HepG2 (cell line): Measurements from ENCODE around the gene ATP2B3. TPM values are rescaled to one million over a fixed set of nuclear protein-coding genes. Genes with fewer than 3 reads are reported as not detected.

Experiments used
- ADNP ChIP-seq: sonication (generic); formaldehyde crosslinking; IDR thresholded peaks from 2 replicates; pipeline ENCODE4 v1.4.0; 2020; ENCODE audit warnings: missing genetic modification reagents
- CHD2 ChIP-seq: IDR thresholded peaks from 2 replicates; pipeline ENCODE4 v1.6.1; 2011; ENCODE audit warnings: low read depth, low read length, improper control_type of control experiment
- FOXM1 ChIP-seq: sonication (generic); formaldehyde crosslinking; IDR thresholded peaks from 2 replicates; pipeline ENCODE4 v1.5.0; 2020; ENCODE audit warnings: missing genetic modification reagents
- IRX3 ChIP-seq: sonication (generic); formaldehyde crosslinking; IDR thresholded peaks from 2 replicates; pipeline ENCODE4 v1.8.1; 2023; ENCODE audit warnings: mild to moderate bottlenecking, low read depth, missing genetic modification reagents, borderline replicate concordance
- KDM5B ChIP-seq: sonication (generic); formaldehyde crosslinking; IDR thresholded peaks from 2 replicates; pipeline ENCODE4 v1.4.0; 2020; ENCODE audit warnings: missing genetic modification reagents, mild to moderate bottlenecking, borderline replicate concordance
- MED1 ChIP-seq: sonication (generic); formaldehyde crosslinking; IDR thresholded peaks from 2 replicates; pipeline ENCODE4 v1.4.0; 2020; ENCODE audit warnings: missing genetic modification reagents
- NPAS2 ChIP-seq: sonication (generic); formaldehyde crosslinking; IDR thresholded peaks from 2 replicates; pipeline ENCODE4 v1.8.0; 2022; ENCODE audit warnings: mild to moderate bottlenecking, missing genetic modification reagents, borderline replicate concordance
- NR3C1 ChIP-seq: sonication (generic); formaldehyde crosslinking; IDR thresholded peaks from 2 replicates; pipeline ENCODE4 v1.4.0; 2020; ENCODE audit warnings: missing genetic modification reagents
- ONECUT2 ChIP-seq: sonication (generic); formaldehyde crosslinking; IDR thresholded peaks from 2 replicates; pipeline ENCODE4 v1.4.0; 2020; ENCODE audit warnings: missing genetic modification reagents
- SMAD3 ChIP-seq: sonication (generic); formaldehyde crosslinking; IDR thresholded peaks from 2 replicates; pipeline ENCODE4 v1.4.0; 2020; ENCODE audit warnings: missing genetic modification reagents
- ZNF326 ChIP-seq: sonication (generic); formaldehyde crosslinking; IDR thresholded peaks from 2 replicates; pipeline ENCODE4 v1.4.0; 2020; ENCODE audit warnings: missing genetic modification reagents, borderline replicate concordance
- ZNF331 ChIP-seq: sonication (generic); formaldehyde crosslinking; IDR thresholded peaks from 2 replicates; pipeline ENCODE4 v1.4.0; 2020; ENCODE audit warnings: missing genetic modification reagents
- ZNF547 ChIP-seq: sonication (generic); formaldehyde crosslinking; IDR thresholded peaks from 2 replicates; pipeline ENCODE4 v1.5.1; 2020; ENCODE audit warnings: mild to moderate bottlenecking, missing genetic modification reagents
- polyA plus RNA-seq, 8 experiments: library from polyadenylated mRNA; depleted of rRNA in 3 of 8; stranded (reverse) in 7 of 8; unstranded in 1 of 8; fragments of >200 nt; fragmentation: Illumina TruSeq in 4 of 8; extraction: Trizol in 4 of 8; gene quantifications; 2 replicates each; pipeline versions ENCODE4 v1.2.1 to v1.2.3, GENCODE V29; 2011 to 2016; ENCODE audit warnings: low read depth in 4 of 8, missing spikeins in 1 of 8, mixed read lengths in 1 of 8; ENCODE audit not compliant: insufficient read depth in 1 of 8
- total RNA-seq, 5 experiments: library from RNA; depleted of rRNA; stranded (reverse); fragments of >200 nt; fragmentation: Illumina TruSeq; extraction: Trizol; gene quantifications; 2 replicates each; pipeline ENCODE4 v1.2.3, GENCODE V29; 2016; ENCODE audit warnings: low read depth in 1 of 5
- TF ChIP-seq, protein P1 (sequence below): sonication (generic); formaldehyde crosslinking; IDR thresholded peaks from 2 replicates; pipeline ENCODE4; 2020; ENCODE audit warnings: missing genetic modification reagents, mild to moderate bottlenecking, borderline replicate concordance
- TF ChIP-seq, protein P2 (sequence below), 2 experiments: sonication (generic) in 1 of 2; formaldehyde crosslinking in 1 of 2; IDR thresholded peaks; 2 replicates each; pipeline versions ENCODE4 v1.6.1 to v1.9.0; 2014 to 2022; ENCODE audit warnings: antibody characterized with exemption in 1 of 2, borderline replicate concordance in 1 of 2, inconsistent platforms in 1 of 2, low read depth in 1 of 2, missing genetic modification reagents in 1 of 2
- TF ChIP-seq, protein P3 (sequence below): sonication (generic); formaldehyde crosslinking; IDR thresholded peaks from 2 replicates; pipeline ENCODE4 v1.4.0; 2020; ENCODE audit warnings: missing genetic modification reagents, borderline replicate concordance
- TF ChIP-seq, protein P4 (sequence below): sonication (generic); formaldehyde crosslinking; IDR thresholded peaks from 2 replicates; pipeline ENCODE4 v1.9.0; 2021; ENCODE audit warnings: missing genetic modification reagents, mild to moderate bottlenecking, borderline replicate concordance

The ATP2B3 gene
- total and polyA plus RNA-seq, 2 of the 13 experiments (the other 11 are each of a cell fraction or from before 2014, with no cell fraction given): not detected

DNA sequence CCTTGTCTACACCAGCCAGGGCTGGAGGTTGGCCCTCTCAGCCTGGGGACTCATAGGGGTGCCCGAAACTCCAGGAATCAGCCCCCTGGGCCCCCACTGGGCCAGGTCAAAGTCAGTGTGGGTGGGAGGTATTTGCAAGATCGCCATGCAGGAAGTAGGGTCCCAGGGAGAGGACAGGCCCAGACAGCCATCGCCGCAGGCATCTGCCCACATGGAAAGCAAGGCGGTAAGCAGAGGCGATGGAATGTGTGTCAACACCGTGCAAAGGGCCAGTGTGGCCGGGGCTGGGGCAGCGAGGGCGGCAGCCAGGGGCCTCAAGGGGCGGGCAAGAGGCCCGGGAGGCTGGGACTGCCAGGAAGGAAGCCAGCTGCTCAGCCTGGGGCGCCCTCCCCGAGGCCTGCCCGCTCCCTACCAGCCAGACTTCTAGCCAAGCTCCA lies 110.3 kb downstream of the ATP2B3 start (continued):
- TF ChIP-seq, protein P1, sequence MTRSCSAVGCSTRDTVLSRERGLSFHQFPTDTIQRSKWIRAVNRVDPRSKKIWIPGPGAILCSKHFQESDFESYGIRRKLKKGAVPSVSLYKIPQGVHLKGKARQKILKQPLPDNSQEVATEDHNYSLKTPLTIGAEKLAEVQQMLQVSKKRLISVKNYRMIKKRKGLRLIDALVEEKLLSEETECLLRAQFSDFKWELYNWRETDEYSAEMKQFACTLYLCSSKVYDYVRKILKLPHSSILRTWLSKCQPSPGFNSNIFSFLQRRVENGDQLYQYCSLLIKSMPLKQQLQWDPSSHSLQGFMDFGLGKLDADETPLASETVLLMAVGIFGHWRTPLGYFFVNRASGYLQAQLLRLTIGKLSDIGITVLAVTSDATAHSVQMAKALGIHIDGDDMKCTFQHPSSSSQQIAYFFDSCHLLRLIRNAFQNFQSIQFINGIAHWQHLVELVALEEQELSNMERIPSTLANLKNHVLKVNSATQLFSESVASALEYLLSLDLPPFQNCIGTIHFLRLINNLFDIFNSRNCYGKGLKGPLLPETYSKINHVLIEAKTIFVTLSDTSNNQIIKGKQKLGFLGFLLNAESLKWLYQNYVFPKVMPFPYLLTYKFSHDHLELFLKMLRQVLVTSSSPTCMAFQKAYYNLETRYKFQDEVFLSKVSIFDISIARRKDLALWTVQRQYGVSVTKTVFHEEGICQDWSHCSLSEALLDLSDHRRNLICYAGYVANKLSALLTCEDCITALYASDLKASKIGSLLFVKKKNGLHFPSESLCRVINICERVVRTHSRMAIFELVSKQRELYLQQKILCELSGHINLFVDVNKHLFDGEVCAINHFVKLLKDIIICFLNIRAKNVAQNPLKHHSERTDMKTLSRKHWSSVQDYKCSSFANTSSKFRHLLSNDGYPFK (CRISPR knock-in tag): no peak
- TF ChIP-seq ZNF331 (CRISPR knock-in tag) (peak; percentile 83; the same call in 1 of the 2 replicates), ADNP (CRISPR knock-in tag) (no peak), SMAD3 (peak; percentile 42; the same call in 1 of the 2 replicates), NPAS2 (CRISPR knock-in tag) (no peak), IRX3 (peak; percentile 80; the same call in 1 of the 2 replicates), ZNF547 (CRISPR knock-in tag) (peak; percentile 40; the same call in 1 of the 2 replicates), FOXM1 (CRISPR knock-in tag) (no peak), KDM5B (CRISPR knock-in tag) (no peak), ONECUT2 (CRISPR knock-in tag) (no peak), NR3C1 (CRISPR knock-in tag) (no peak), CHD2 (no peak), MED1 (CRISPR knock-in tag) (peak; percentile 96), ZNF326 (CRISPR knock-in tag) (0 out of 2 replicates have a peak, but pooled peaks have one; percentile 18)
- TF ChIP-seq, protein P2, sequence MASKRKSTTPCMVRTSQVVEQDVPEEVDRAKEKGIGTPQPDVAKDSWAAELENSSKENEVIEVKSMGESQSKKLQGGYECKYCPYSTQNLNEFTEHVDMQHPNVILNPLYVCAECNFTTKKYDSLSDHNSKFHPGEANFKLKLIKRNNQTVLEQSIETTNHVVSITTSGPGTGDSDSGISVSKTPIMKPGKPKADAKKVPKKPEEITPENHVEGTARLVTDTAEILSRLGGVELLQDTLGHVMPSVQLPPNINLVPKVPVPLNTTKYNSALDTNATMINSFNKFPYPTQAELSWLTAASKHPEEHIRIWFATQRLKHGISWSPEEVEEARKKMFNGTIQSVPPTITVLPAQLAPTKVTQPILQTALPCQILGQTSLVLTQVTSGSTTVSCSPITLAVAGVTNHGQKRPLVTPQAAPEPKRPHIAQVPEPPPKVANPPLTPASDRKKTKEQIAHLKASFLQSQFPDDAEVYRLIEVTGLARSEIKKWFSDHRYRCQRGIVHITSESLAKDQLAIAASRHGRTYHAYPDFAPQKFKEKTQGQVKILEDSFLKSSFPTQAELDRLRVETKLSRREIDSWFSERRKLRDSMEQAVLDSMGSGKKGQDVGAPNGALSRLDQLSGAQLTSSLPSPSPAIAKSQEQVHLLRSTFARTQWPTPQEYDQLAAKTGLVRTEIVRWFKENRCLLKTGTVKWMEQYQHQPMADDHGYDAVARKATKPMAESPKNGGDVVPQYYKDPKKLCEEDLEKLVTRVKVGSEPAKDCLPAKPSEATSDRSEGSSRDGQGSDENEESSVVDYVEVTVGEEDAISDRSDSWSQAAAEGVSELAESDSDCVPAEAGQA (IDR thresholded peaks at IDR 0.05; ENCODE audit: low read depth): 0 out of 2 replicates have a peak, but pooled peaks have one; percentile 27
- TF ChIP-seq, protein P2 (CRISPR knock-in tag; IDR thresholded peaks at IDR 0.05; ENCODE audit: borderline replicate concordance): no peak
- TF ChIP-seq, protein P3, sequence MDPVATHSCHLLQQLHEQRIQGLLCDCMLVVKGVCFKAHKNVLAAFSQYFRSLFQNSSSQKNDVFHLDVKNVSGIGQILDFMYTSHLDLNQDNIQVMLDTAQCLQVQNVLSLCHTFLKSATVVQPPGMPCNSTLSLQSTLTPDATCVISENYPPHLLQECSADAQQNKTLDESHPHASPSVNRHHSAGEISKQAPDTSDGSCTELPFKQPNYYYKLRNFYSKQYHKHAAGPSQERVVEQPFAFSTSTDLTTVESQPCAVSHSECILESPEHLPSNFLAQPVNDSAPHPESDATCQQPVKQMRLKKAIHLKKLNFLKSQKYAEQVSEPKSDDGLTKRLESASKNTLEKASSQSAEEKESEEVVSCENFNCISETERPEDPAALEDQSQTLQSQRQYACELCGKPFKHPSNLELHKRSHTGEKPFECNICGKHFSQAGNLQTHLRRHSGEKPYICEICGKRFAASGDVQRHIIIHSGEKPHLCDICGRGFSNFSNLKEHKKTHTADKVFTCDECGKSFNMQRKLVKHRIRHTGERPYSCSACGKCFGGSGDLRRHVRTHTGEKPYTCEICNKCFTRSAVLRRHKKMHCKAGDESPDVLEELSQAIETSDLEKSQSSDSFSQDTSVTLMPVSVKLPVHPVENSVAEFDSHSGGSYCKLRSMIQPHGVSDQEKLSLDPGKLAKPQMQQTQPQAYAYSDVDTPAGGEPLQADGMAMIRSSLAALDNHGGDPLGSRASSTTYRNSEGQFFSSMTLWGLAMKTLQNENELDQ (CRISPR knock-in tag): no peak
- TF ChIP-seq, protein P4, sequence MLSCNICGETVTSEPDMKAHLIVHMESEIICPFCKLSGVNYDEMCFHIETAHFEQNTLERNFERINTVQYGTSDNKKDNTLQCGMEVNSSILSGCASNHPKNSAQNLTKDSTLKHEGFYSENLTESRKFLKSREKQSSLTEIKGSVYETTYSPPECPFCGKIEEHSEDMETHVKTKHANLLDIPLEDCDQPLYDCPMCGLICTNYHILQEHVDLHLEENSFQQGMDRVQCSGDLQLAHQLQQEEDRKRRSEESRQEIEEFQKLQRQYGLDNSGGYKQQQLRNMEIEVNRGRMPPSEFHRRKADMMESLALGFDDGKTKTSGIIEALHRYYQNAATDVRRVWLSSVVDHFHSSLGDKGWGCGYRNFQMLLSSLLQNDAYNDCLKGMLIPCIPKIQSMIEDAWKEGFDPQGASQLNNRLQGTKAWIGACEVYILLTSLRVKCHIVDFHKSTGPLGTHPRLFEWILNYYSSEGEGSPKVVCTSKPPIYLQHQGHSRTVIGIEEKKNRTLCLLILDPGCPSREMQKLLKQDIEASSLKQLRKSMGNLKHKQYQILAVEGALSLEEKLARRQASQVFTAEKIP: no peak
